SU-DHL-6 (cell line): ENCODE measurements around the gene TMEM252.

Experiments
- EZH2phosphoT487 ChIP-seq: fragments of 200-600 bp; sonication (generic), shearing (Covaris generic); conservative IDR thresholded peaks from 2 replicates; pipeline ENCODE4 v1.6.1; 2018; ENCODE audit warnings: mild to moderate bottlenecking, antibody characterized with exemption, low read length, moderate library complexity, mixed read lengths
- TF ChIP-seq, protein P1 (sequence below): fragments of 200-600 bp; sonication (generic); IDR thresholded peaks from one replicate; pipeline ENCODE4 v1.5.1; 2017; ENCODE audit warnings: antibody characterized with exemption, mild to moderate bottlenecking, low read length, moderate library complexity; ENCODE audit not compliant: insufficient read depth, poor library complexity, severe bottlenecking

DNA sequence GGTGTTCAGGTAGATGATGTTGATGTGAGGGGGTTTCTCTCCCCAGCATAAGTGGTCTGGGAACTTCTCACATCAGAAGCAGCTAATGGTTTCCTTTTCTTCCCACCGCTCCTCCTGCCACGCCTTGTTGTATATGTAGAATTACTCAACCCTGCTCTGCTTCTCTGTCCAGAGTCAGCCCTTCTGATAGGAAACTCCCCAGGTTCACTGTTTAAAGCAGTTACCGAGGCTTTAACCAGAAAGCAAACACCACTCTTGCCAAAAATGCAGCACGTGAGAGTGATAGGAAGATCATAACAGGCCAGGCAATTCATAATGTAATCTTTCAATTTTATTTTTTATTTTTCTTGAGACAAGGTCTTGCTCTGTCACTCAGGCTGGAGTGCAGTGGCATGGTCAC lies 10.5 kb upstream of the TMEM252 start:
- TF ChIP-seq, protein P1, sequence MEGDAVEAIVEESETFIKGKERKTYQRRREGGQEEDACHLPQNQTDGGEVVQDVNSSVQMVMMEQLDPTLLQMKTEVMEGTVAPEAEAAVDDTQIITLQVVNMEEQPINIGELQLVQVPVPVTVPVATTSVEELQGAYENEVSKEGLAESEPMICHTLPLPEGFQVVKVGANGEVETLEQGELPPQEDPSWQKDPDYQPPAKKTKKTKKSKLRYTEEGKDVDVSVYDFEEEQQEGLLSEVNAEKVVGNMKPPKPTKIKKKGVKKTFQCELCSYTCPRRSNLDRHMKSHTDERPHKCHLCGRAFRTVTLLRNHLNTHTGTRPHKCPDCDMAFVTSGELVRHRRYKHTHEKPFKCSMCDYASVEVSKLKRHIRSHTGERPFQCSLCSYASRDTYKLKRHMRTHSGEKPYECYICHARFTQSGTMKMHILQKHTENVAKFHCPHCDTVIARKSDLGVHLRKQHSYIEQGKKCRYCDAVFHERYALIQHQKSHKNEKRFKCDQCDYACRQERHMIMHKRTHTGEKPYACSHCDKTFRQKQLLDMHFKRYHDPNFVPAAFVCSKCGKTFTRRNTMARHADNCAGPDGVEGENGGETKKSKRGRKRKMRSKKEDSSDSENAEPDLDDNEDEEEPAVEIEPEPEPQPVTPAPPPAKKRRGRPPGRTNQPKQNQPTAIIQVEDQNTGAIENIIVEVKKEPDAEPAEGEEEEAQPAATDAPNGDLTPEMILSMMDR, result no peak
- no peak for TF ChIP-seq EZH2phosphoT487
